Muscle layer of duodenum (tissue), 2 donors: ENCODE data around the gene VAT1.
"Not testable (repeated sequence)": the region's sequence is repeated elsewhere in the genome, so short reads cannot be mapped to it uniquely, and the experiment has no call there.

Source experiments
- H3K27ac ChIP-seq: one replicate; pipeline ENCODE4 v1.7.0; 2013; ENCODE audit warnings: mild to moderate bottlenecking, low read length
- H3K27me3 ChIP-seq: one replicate; pipeline ENCODE4 v1.7.0; 2013; ENCODE audit warnings: low read depth, mild to moderate bottlenecking, control low read depth, low read length
- H3K36me3 ChIP-seq, 2 donors: one replicate each; pipeline ENCODE4 v1.7.0; 2013; ENCODE audit warnings: low read length in 2 of 2, control low read depth in 1 of 2, mild to moderate bottlenecking in 1 of 2; ENCODE audit not compliant: insufficient read depth in 2 of 2, control insufficient read depth in 1 of 2
- H3K4me1 ChIP-seq, 2 donors: one replicate each; pipeline ENCODE4 v1.7.0; 2013; ENCODE audit warnings: low read length in 2 of 2, mild to moderate bottlenecking in 2 of 2, control low read depth in 1 of 2, moderate library complexity in 1 of 2; ENCODE audit not compliant: insufficient read depth in 2 of 2, control insufficient read depth in 1 of 2
- H3K4me3 ChIP-seq, 2 donors: one replicate each; pipeline ENCODE4 v1.7.0; 2013; ENCODE audit warnings: low read length in 2 of 2, low read depth in 1 of 2, mild to moderate bottlenecking in 1 of 2
- H3K9me3 ChIP-seq, 2 donors: one replicate each; pipeline ENCODE4 v1.7.0; 2013; ENCODE audit warnings: low read length in 2 of 2, control low read depth in 1 of 2, mild to moderate bottlenecking in 1 of 2; ENCODE audit not compliant: control insufficient read depth in 1 of 2
- donor health status: healthy.

VAT1 gene

GRCh38 chr17:43015579-43015978 is 6.6 kb downstream of the VAT1 start:
- Histone ChIP-seq H3K4me3 (no peak overlapping the region), H3K9me3 (no peaks in the 10 kb centered on the region), H3K4me1 (peaks cover 17 to 58% of the 10 kb centered on the region in 2 donors), H3K27me3 (no peaks in the 10 kb centered on the region), H3K36me3 (peaks cover 21 to 52% of the 10 kb centered on the region in 2 donors), H3K27ac (peak overlapping the region; percentile 57)

GRCh38 chr17:43014649-43015542 is 7.3 kb downstream of the VAT1 start:
- Histone ChIP-seq H3K27me3 (no peaks in the 10 kb centered on the region), H3K4me1 (peaks cover 16 to 52% of the 10 kb centered on the region in 2 donors), H3K27ac (peak overlapping the region; percentile 57), H3K36me3 (peaks cover 21 to 52% of the 10 kb centered on the region in 2 donors), H3K9me3 (no peaks in the 10 kb centered on the region), H3K4me3 (no peak overlapping the region)

GRCh38 chr17:43014020-43014648 is 8.1 kb downstream of the VAT1 start:
- peaks cover 21 to 52% of the 10 kb centered on the region in 2 donors for H3K36me3 ChIP-seq
- no peaks in the 10 kb centered on the region for H3K9me3 ChIP-seq
- peaks cover 10 to 44% of the 10 kb centered on the region in 2 donors for H3K4me1 ChIP-seq
- no peak overlapping the region for H3K4me3 ChIP-seq
- no peak overlapping the region for H3K27ac ChIP-seq
- no peaks in the 10 kb centered on the region for H3K27me3 ChIP-seq

GRCh38 chr17:43013296-43013695 is 8.9 kb downstream of the VAT1 start:
- Histone ChIP-seq H3K4me1 (peaks cover 7 to 36% of the 10 kb centered on the region in 2 donors), H3K27me3 (no peaks in the 10 kb centered on the region), H3K36me3 (peaks cover 21 to 48% of the 10 kb centered on the region in 2 donors)

GRCh38 chr17:43011728-43012472 is 10.3 kb downstream of the VAT1 start:
- H3K9me3 ChIP-seq = no peaks in the 10 kb centered on the region
- no peak overlapping the region for H3K27ac ChIP-seq
- H3K27me3 ChIP-seq = no peaks in the 10 kb centered on the region
- no peak overlapping the region for H3K4me3 ChIP-seq
- peaks cover 18 to 44% of the 10 kb centered on the region in 2 donors for H3K36me3 ChIP-seq
- H3K4me1 ChIP-seq = peaks cover 5 to 31% of the 10 kb centered on the region in 2 donors

More at GRCh38 chr17:43013296-43013695, 8.9 kb downstream of the VAT1 start:
- Histone ChIP-seq H3K9me3 (no peaks in the 10 kb centered on the region), H3K27ac (no peak overlapping the region), H3K4me3 (no peak overlapping the region)

GRCh38 chr17:43010667-43011308 is 11.4 kb downstream of the VAT1 start:
- Histone ChIP-seq H3K27me3 (no peaks in the 10 kb centered on the region), H3K36me3 (peaks cover 14 to 33% of the 10 kb centered on the region in 2 donors), H3K27ac (peak overlapping the region; percentile 39), H3K4me1 (peaks cover 5 to 28% of the 10 kb centered on the region in 2 donors), H3K9me3 (no peaks in the 10 kb centered on the region), H3K4me3 (no peak overlapping the region)

- H3K4me1 ChIP-seq = peaks cover 0 to 4% of the 10 kb centered on the region in 2 donors
- H3K27ac ChIP-seq = peak within 1 kb of the TSS; percentile 98
- no peaks in the 10 kb centered on the region for H3K27me3 ChIP-seq
- H3K4me3 ChIP-seq = peak within 1 kb of the TSS; percentile 80 to 97
- no peaks in the 10 kb centered on the region for H3K9me3 ChIP-seq
- peaks cover 12 to 19% of the 10 kb centered on the region in 2 donors for H3K36me3 ChIP-seq
These were observed 15.3 kb downstream of the VAT1 start, which contains the start of gene IFI35 for GRCh38 chr17:43006639-43007551. Gene IFI35 (plus strand): TSS chr17:43006784. CDS start chr17:43006948, 164 bp downstream.

GRCh38 chr17:43003542-43004172 is 18.5 kb downstream of the VAT1 start:
- peaks cover 22 to 43% of the 10 kb centered on the region in 2 donors for H3K36me3 ChIP-seq
- H3K4me3 ChIP-seq = no peak overlapping the region
- H3K27ac ChIP-seq = peak overlapping the region; percentile 23
- H3K4me1 ChIP-seq = peaks cover 6 to 19% of the 10 kb centered on the region in 2 donors
- no peaks in the 10 kb centered on the region for H3K9me3 ChIP-seq
- no peaks in the 10 kb centered on the region for H3K27me3 ChIP-seq

- not testable (repeated sequence) for H3K27ac ChIP-seq, H3K9me3 ChIP-seq, H3K27me3 ChIP-seq, H3K4me3 ChIP-seq
- Histone ChIP-seq H3K4me1 (peaks cover 6 to 23% of the 10 kb centered on the region in 2 donors), H3K36me3 (peaks cover 22 to 47% of the 10 kb centered on the region in 2 donors)
These were observed 21.3 kb downstream of the VAT1 start for GRCh38 chr17:43000894-43001293.
